IMR-90 (cell line): ENCODE measurements around the gene FARP1.

Experiments used
- CHD1 ChIP-seq: IDR thresholded peaks from 2 replicates; pipeline ENCODE4 v1.6.1; 2012; ENCODE audit warnings: low read depth, low read length, improper control_type of control experiment
- POLR2A ChIP-seq: IDR thresholded peaks from 2 replicates; pipeline ENCODE4 v1.6.1; 2012; ENCODE audit warnings: mild to moderate bottlenecking, low read depth, low read length
- RAD21 ChIP-seq: IDR thresholded peaks from 2 replicates; pipeline ENCODE4 v1.6.1; 2012; ENCODE audit warnings: low read length, improper control_type of control experiment
- RCOR1 ChIP-seq: IDR thresholded peaks from 2 replicates; pipeline ENCODE4 v1.6.1; 2012; ENCODE audit warnings: mild to moderate bottlenecking, low read length, improper control_type of control experiment; ENCODE audit not compliant: insufficient replicate concordance
- RFX5 ChIP-seq: IDR thresholded peaks from 2 replicates; pipeline ENCODE4 v1.8.0; 2012; ENCODE audit warnings: low read depth, mild to moderate bottlenecking, low read length, moderate library complexity
- SMC3 ChIP-seq: fragments of 150-350 bp; IDR thresholded peaks from 2 replicates; pipeline ENCODE4 v1.6.1; 2016; ENCODE audit warnings: low read depth, mild to moderate bottlenecking, antibody characterized with exemption, low read length, moderate library complexity
- TF ChIP-seq, protein P1 (sequence below): conservative IDR thresholded peaks from 2 replicates; pipeline ENCODE4 v1.5.1; 2012; ENCODE audit warnings: mild to moderate bottlenecking, low read depth, low read length, improper control_type of control experiment
- TF ChIP-seq, protein P2 (sequence below): fragments of 150-350 bp; IDR thresholded peaks from 2 replicates; pipeline ENCODE4 v1.6.1; 2017; ENCODE audit warnings: mild to moderate bottlenecking, antibody characterized with exemption, low read length, low read depth

DNA sequence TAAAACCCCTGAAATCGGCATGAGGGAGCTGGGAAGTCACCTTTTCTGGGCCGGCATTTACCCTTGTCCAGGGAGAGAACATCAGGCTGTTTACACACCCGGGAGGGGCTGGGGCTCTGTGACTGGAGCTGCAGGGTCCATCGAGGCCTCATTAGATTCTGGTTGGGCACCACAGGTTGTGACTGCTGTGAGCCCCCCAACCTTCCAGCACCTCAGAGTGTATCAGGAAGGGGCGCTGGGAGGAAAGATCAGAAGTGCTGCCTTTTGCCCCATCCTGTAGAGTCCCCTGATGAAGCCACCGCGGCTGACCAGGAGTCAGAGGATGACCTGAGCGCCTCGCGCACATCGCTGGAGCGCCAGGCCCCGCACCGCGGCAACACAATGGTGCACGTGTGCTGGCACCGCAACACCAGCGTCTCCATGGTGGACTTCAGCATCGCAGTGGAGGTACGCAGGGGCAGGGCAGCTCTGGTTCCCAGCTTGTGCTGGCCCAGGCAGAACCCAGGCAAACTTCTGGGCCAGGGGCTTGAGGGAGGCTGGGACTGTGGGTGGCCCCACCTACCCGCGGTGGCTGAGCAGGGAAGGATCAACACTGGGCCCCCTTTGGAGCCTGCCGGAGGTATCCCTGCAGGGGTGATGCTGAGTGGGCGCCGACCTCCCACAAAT is 297.6 kb downstream of the FARP1 start:
- TF ChIP-seq, protein P1, sequence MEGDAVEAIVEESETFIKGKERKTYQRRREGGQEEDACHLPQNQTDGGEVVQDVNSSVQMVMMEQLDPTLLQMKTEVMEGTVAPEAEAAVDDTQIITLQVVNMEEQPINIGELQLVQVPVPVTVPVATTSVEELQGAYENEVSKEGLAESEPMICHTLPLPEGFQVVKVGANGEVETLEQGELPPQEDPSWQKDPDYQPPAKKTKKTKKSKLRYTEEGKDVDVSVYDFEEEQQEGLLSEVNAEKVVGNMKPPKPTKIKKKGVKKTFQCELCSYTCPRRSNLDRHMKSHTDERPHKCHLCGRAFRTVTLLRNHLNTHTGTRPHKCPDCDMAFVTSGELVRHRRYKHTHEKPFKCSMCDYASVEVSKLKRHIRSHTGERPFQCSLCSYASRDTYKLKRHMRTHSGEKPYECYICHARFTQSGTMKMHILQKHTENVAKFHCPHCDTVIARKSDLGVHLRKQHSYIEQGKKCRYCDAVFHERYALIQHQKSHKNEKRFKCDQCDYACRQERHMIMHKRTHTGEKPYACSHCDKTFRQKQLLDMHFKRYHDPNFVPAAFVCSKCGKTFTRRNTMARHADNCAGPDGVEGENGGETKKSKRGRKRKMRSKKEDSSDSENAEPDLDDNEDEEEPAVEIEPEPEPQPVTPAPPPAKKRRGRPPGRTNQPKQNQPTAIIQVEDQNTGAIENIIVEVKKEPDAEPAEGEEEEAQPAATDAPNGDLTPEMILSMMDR = no peak
- TF ChIP-seq RCOR1 = no peak
- TF ChIP-seq POLR2A = no peak
- TF ChIP-seq, protein P2, sequence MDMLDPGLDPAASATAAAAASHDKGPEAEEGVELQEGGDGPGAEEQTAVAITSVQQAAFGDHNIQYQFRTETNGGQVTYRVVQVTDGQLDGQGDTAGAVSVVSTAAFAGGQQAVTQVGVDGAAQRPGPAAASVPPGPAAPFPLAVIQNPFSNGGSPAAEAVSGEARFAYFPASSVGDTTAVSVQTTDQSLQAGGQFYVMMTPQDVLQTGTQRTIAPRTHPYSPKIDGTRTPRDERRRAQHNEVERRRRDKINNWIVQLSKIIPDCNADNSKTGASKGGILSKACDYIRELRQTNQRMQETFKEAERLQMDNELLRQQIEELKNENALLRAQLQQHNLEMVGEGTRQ = no peak
- no peak for TF ChIP-seq RAD21
- TF ChIP-seq SMC3 = no peak
- no peak for TF ChIP-seq RFX5
- no peak for TF ChIP-seq CHD1
